H9 (cell line): Measurements from ENCODE around the gene EBF4. TPM values are rescaled to one million over a fixed set of nuclear protein-coding genes. Genes with fewer than 3 reads are reported as not detected.

ENCODE experiments used
- DNase-seq: peaks from one replicate; pipeline ENCODE4 v3.0.0-alpha.2; 2017
- H2AFZ ChIP-seq: one replicate; pipeline ENCODE4 v1.6.1; 2013; ENCODE audit warnings: mild to moderate bottlenecking, low read length, control low read depth, moderate library complexity
- H2AK5ac ChIP-seq: 2 replicates; pipeline ENCODE4 v1.6.1; 2013; ENCODE audit warnings: low read length, control low read depth, mixed read lengths; ENCODE audit not compliant: insufficient read length
- H2BK120ac ChIP-seq: one replicate; pipeline ENCODE4 v1.6.1; 2013; ENCODE audit warnings: low read depth, mild to moderate bottlenecking, low read length, control low read depth, inconsistent platforms; ENCODE audit not compliant: poor library complexity, severe bottlenecking
- H2BK12ac ChIP-seq: 2 replicates; pipeline ENCODE4 v1.6.1; 2013; ENCODE audit warnings: low read length, control low read depth, mixed read lengths, low read depth; ENCODE audit not compliant: insufficient read length
- H2BK15ac ChIP-seq: 2 replicates; pipeline ENCODE4 v1.6.1; 2013; ENCODE audit warnings: low read depth, low read length, control low read depth
- H2BK20ac ChIP-seq: one replicate; pipeline ENCODE4 v1.6.1; 2013; ENCODE audit warnings: low read depth, mild to moderate bottlenecking, low read length, control low read depth, inconsistent platforms; ENCODE audit not compliant: poor library complexity, severe bottlenecking
- H2BK5ac ChIP-seq: 2 replicates; pipeline ENCODE4 v1.6.1; 2013; ENCODE audit warnings: low read length, control low read depth, mixed read lengths; ENCODE audit not compliant: insufficient read length
- H3K14ac ChIP-seq: 2 replicates; pipeline ENCODE4 v1.6.1; 2013; ENCODE audit warnings: low read length, control low read depth; ENCODE audit not compliant: insufficient read depth
- H3K18ac ChIP-seq: 2 replicates; pipeline ENCODE4 v1.6.1; 2013; ENCODE audit warnings: low read depth, mild to moderate bottlenecking, mixed read lengths, low read length, control low read depth; ENCODE audit not compliant: insufficient read length
- H3K23ac ChIP-seq: 2 replicates; pipeline ENCODE4 v1.6.1; 2013; ENCODE audit warnings: low read length, control low read depth, mixed read lengths, low read depth; ENCODE audit not compliant: insufficient read length
- H3K23me2 ChIP-seq: 2 replicates; pipeline ENCODE4 v1.6.1; 2013; ENCODE audit warnings: low read depth, mild to moderate bottlenecking, mixed read lengths, low read length, control low read depth; ENCODE audit not compliant: insufficient read length, poor library complexity, severe bottlenecking
- H3K27ac ChIP-seq: 2 replicates; pipeline ENCODE4 v1.5.1; 2013; ENCODE audit warnings: low read length, control low read depth, mixed read lengths, low read depth; ENCODE audit not compliant: insufficient read length
- H3K27me3 ChIP-seq: 2 replicates; pipeline ENCODE4 v1.6.1; 2013; ENCODE audit warnings: low read length, control low read depth, inconsistent platforms; ENCODE audit not compliant: insufficient read depth
- H3K4ac ChIP-seq: 2 replicates; pipeline ENCODE4 v1.6.1; 2013; ENCODE audit warnings: low read depth, mild to moderate bottlenecking, control low read depth, inconsistent platforms, low read length, moderate library complexity
- H3K4me1 ChIP-seq: 2 replicates; pipeline ENCODE4 v1.6.1; 2013; ENCODE audit warnings: low read length, control low read depth, inconsistent platforms; ENCODE audit not compliant: insufficient read depth
- H3K4me2 ChIP-seq: 2 replicates; pipeline ENCODE4 v1.6.1; 2013; ENCODE audit warnings: low read length, control low read depth, mixed read lengths; ENCODE audit not compliant: insufficient read length, insufficient read depth
- H3K56ac ChIP-seq: 2 replicates; pipeline ENCODE4 v1.6.1; 2013; ENCODE audit warnings: low read depth, mild to moderate bottlenecking, mixed read lengths, low read length, control low read depth; ENCODE audit not compliant: insufficient read length
- H3K79me1 ChIP-seq: 2 replicates; pipeline ENCODE4 v1.6.1; 2013; ENCODE audit warnings: low read depth, mild to moderate bottlenecking, moderate library complexity, low read length, control low read depth, inconsistent platforms; ENCODE audit not compliant: insufficient read depth, poor library complexity, severe bottlenecking
- H3K79me2 ChIP-seq: 2 replicates; pipeline ENCODE4 v1.6.1; 2013; ENCODE audit warnings: low read length, control low read depth, inconsistent platforms; ENCODE audit not compliant: insufficient read depth
- H3K9ac ChIP-seq: 2 replicates; pipeline ENCODE4 v1.6.1; 2013; ENCODE audit warnings: low read length, control low read depth, mixed read lengths; ENCODE audit not compliant: insufficient read length; ENCODE audit errors: extremely low read depth
- H3K9me3 ChIP-seq: one replicate; pipeline ENCODE4 v1.6.1; 2013; ENCODE audit warnings: low read depth, low read length, inconsistent platforms; ENCODE audit not compliant: control insufficient read depth
- H3T11ph ChIP-seq: one replicate; pipeline ENCODE4 v1.6.1; 2013; ENCODE audit warnings: mild to moderate bottlenecking, low read length, control low read depth, inconsistent platforms
- H4K20me1 ChIP-seq: one replicate; pipeline ENCODE4 v1.6.1; 2013; ENCODE audit not compliant: control insufficient read depth, insufficient read length, insufficient read depth
- H4K5ac ChIP-seq: 2 replicates; pipeline ENCODE4 v1.6.1; 2013; ENCODE audit warnings: low read depth, mild to moderate bottlenecking, mixed read lengths, low read length, control low read depth; ENCODE audit not compliant: insufficient read length
- H4K8ac ChIP-seq: replicated peaks from 2 replicates; pipeline ENCODE4 v1.6.1; 2013; ENCODE audit warnings: low read length, control low read depth, mixed read lengths, low read depth; ENCODE audit not compliant: insufficient read length
- H4K91ac ChIP-seq: 2 replicates; pipeline ENCODE4 v1.6.1; 2013; ENCODE audit warnings: low read depth, mild to moderate bottlenecking, moderate library complexity, mixed read lengths, low read length, control low read depth; ENCODE audit not compliant: insufficient read length
- H3K27ac Mint-ChIP-seq, 3 experiments: 2 replicates in 2 of 3; 3 replicates in 1 of 3; pipeline ENCODE4 v1.8.0; 2020 to 2021; ENCODE audit warnings: mixed read lengths in 3 of 3, mild to moderate bottlenecking in 1 of 3, moderate library complexity in 1 of 3
- H3K27me3 Mint-ChIP-seq: 2 replicates; pipeline ENCODE4 v1.8.0; 2021; ENCODE audit warnings: low read depth, mild to moderate bottlenecking, moderate library complexity, mixed read lengths
- H3K36me3 Mint-ChIP-seq, 3 experiments: 2 replicates in 2 of 3; 3 replicates in 1 of 3; pipeline ENCODE4 v1.8.0; 2020 to 2021; ENCODE audit warnings: low read depth in 3 of 3, mixed read lengths in 3 of 3; ENCODE audit not compliant: insufficient read depth in 1 of 3
- H3K4me1 Mint-ChIP-seq, 2 experiments: 2 replicates each; pipeline ENCODE4 v1.8.0; 2020; ENCODE audit warnings: mixed read lengths in 2 of 2
- H3K4me3 Mint-ChIP-seq, 2 experiments: 2 replicates in 1 of 2; 3 replicates in 1 of 2; pipeline ENCODE4 v1.8.0; 2020 to 2021; ENCODE audit warnings: mild to moderate bottlenecking in 2 of 2, mixed read lengths in 2 of 2, moderate library complexity in 1 of 2
- H3K9me3 Mint-ChIP-seq, 2 experiments: 2 replicates in 1 of 2; 3 replicates in 1 of 2; pipeline ENCODE4 v1.8.0; 2020; ENCODE audit warnings: mild to moderate bottlenecking in 2 of 2, mixed read lengths in 2 of 2, moderate library complexity in 1 of 2
- WGBS: extraction: QIAGEN DNeasy Blood & Tissue Kit; methylation state at CpG from one replicate; pipeline ENCODE4 v1.1.7; 2013; ENCODE audit warnings: missing lambda C conversion rate, low lambda C conversion rate, mixed read lengths; ENCODE audit not compliant: insufficient read length; ENCODE audit errors: extremely low coverage; 5-methylcytosine and 5-hydroxymethylcytosine counted together
- total RNA-seq: library from RNA; stranded (reverse); gene quantifications from 2 replicates; pipeline ENCODE4 v1.2.1, GENCODE V29; 2021
- TF ChIP-seq, protein P1 (sequence below): fragments of 200-600 bp; sonication (generic); conservative IDR thresholded peaks from 3 replicates; pipeline ENCODE4 v1.8.0; 2021; ENCODE audit warnings: antibody characterized with exemption, mild to moderate bottlenecking

Gene EBF4
- total RNA-seq, 1 experiment from 2014 or later: 3.9 TPM

DNA sequence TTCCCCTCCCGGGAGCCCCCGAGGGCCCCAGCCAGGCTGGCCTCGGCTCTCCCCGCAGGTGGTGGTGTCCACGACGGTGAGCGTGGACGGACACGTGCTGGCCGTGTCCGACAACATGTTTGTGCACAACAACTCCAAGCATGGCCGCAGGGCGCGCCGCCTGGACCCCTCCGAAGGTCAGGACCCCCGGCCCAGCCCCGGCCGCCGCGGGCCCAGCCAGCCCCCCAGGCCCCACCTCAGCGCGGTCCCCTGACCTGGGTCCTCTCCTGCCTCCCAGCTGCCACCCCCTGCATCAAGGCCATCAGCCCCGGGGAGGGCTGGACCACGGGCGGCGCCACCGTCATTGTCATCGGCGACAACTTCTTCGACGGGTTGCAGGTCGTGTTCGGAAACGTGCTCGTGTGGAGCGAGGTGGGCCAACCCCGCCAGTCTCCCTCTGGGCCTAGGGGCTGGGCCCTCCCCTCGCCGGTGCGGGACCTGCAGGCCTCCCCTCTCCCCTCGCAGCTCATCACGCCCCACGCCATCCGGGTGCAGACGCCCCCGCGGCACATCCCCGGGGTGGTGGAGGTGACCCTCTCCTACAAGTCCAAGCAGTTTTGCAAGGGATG, 56.9 kb downstream of the EBF4 start:
- Histone ChIP-seq H4K20me1 (no peaks in the 10 kb centered on the region), H3K18ac (peak overlapping the region; percentile 11), H3T11ph (no peak overlapping the region), H4K8ac (no peak overlapping the region), H3K79me1 (no peaks in the 10 kb centered on the region), H3K27me3 (peaks cover 48% of the 10 kb centered on the region), H2AFZ (no peak overlapping the region), H2BK12ac (no peak overlapping the region), H4K91ac (no peak overlapping the region), H2BK5ac (no peak overlapping the region), H3K23me2 (peaks cover 28% of the 10 kb centered on the region), H3K9me3 (no peaks in the 10 kb centered on the region), H2BK20ac (no peak overlapping the region), H3K14ac (no peak overlapping the region; the same call in 1 of the 2 replicates), H2BK15ac (no peak overlapping the region), H3K4me2 (peak overlapping the region; percentile 55), H2BK120ac (no peak overlapping the region), H3K23ac (no peak overlapping the region), H3K27ac (no peak overlapping the region), H3K9ac (no peak overlapping the region), H3K4ac (no peak overlapping the region), H3K79me2 (no peaks in the 10 kb centered on the region), H3K56ac (no peak overlapping the region), H4K5ac (no peak overlapping the region), H2AK5ac (no peak overlapping the region), H3K4me1 (no peaks in the 10 kb centered on the region; the same call in 1 of the 2 replicates)
- Mint-ChIP-seq H3K36me3 (no peaks in the 10 kb centered on the region; a peak in 1 of 7 replicates), H3K4me3 (peak overlapping the region; percentile 48 to 82; a peak in 4 of 5 replicates), H3K9me3 (no peaks in the 10 kb centered on the region; a peak in 2 of 5 replicates), H3K27ac (no peak overlapping the region), H3K4me1 (peaks cover 33 to 49% of the 10 kb centered on the region in 2 experiments), H3K27me3 (peaks cover 91% of the 10 kb centered on the region)
- WGBS: no CpG with 5 or more reads among the region's 49 CpGs
- TF ChIP-seq, protein P1, sequence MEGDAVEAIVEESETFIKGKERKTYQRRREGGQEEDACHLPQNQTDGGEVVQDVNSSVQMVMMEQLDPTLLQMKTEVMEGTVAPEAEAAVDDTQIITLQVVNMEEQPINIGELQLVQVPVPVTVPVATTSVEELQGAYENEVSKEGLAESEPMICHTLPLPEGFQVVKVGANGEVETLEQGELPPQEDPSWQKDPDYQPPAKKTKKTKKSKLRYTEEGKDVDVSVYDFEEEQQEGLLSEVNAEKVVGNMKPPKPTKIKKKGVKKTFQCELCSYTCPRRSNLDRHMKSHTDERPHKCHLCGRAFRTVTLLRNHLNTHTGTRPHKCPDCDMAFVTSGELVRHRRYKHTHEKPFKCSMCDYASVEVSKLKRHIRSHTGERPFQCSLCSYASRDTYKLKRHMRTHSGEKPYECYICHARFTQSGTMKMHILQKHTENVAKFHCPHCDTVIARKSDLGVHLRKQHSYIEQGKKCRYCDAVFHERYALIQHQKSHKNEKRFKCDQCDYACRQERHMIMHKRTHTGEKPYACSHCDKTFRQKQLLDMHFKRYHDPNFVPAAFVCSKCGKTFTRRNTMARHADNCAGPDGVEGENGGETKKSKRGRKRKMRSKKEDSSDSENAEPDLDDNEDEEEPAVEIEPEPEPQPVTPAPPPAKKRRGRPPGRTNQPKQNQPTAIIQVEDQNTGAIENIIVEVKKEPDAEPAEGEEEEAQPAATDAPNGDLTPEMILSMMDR: no peak
- DNase-seq: no peak
